Measurements from ENCODE around the gene PAXX. TPM values are rescaled to one million over a fixed set of nuclear protein-coding genes. Genes with fewer than 3 reads are reported as not detected.

Gene PAXX
- total RNA-seq, 1 experiment from 2014 or later = 113 TPM

- Histone ChIP-seq H4K20me1 (ENCODE audit: low read length) (no peaks in the 10 kb centered on the region), H3K4me1 (ENCODE audit: insufficient read depth, low read length) (peaks cover 13% of the 10 kb centered on the region; the same call in 1 of the 2 replicates), H3F3A (ENCODE audit: low read length, unreplicated experiment) (no peaks in the 10 kb centered on the region), H3K79me2 (ENCODE audit: low read length) (peaks cover 12% of the 10 kb centered on the region; the same call in 1 of the 2 replicates), H3K9ac (ENCODE audit: low read length) (no peak overlapping the region), H3K4me3 (ENCODE audit: low read length) (peak overlapping the region; percentile 68; the same call in 1 of the 2 replicates), H2AFZ (ENCODE audit: low read length) (no peak overlapping the region), H3K27ac (ENCODE audit: low read length) (no peak overlapping the region), H3K9me3 (ENCODE audit: low read length) (no peaks in the 10 kb centered on the region), H3K9me2 (replicated peaks; ENCODE audit: low read length) (no peaks in the 10 kb centered on the region), H3K4me2 (ENCODE audit: low read length) (peak overlapping the region; percentile 97), H3K36me3 (ENCODE audit: low read depth, low read length) (no peaks in the 10 kb centered on the region), H3K27me3 (ENCODE audit: low read length) (no peaks in the 10 kb centered on the region)
- ChIA-PET POLR2A (ENCODE audit: unreplicated experiment) (interaction anchor here (0.5 to 0.6 kb wide), 2 partner anchors 28 to 238 kb away, joined by 3 to 4 read pairs; partner anchors contain the start of gene TMEM141), CTCF (interaction anchor here (0.5 to 1.3 kb wide), 12 partner anchors 15 to 268 kb away, joined by 3 to 12 read pairs (median 4); partner anchors contain the start of genes CLIC3, NPDC1, PAXX and SAPCD2)
- no peak for TF ChIP-seq EZH2 (IDR thresholded peaks at IDR 0.05; ENCODE audit: low read length, unreplicated experiment)
- TF ChIP-seq EZH2phosphoT487 (IDR thresholded peaks at IDR 0.05; ENCODE audit: borderline replicate concordance, low read length) = no peak
- peak; percentile 80 for TF ChIP-seq CTCF (conservative IDR thresholded peaks at IDR 0.05; ENCODE audit: low read depth, low read length)
- peak; percentile 66 for DNase-seq
- intact Hi-C loops (cut with micrococcal nuclease) = loop anchor here (5.0 kb wide), 1 partner anchor 127 kb away; no protein-coding TSS in a partner anchor
- BruUV-seq (replicated peaks) = no TSS peak
- ATAC-seq = peak; percentile 59
These were observed 37.1 kb downstream of the PAXX start for GRCh38 chr9:137029058-137029936.

GRCh38 chr9:137030006-137030405 lies 37.8 kb downstream of the PAXX start:
- ChIA-PET CTCF (interaction anchor here (0.5 to 1.3 kb wide), 9 partner anchors 15 to 137 kb away, joined by 3 to 12 read pairs (median 4); partner anchors contain the start of genes CLIC3, PAXX and SAPCD2), POLR2A (ENCODE audit: unreplicated experiment) (interaction anchor here (0.6 kb wide), 1 partner anchor 28 kb away, joined by 3 read pairs; no protein-coding TSS in a partner anchor)
- no peaks in the 10 kb centered on the region for H3K36me3 ChIP-seq (ENCODE audit: low read depth, low read length)
- no peaks in the 10 kb centered on the region for H3K27me3 ChIP-seq (ENCODE audit: low read length)
- no peak for ATAC-seq
- H3K9me3 ChIP-seq (ENCODE audit: low read length) = no peaks in the 10 kb centered on the region
- no peaks in the 10 kb centered on the region for H4K20me1 ChIP-seq (ENCODE audit: low read length)
- no TSS peak for BruUV-seq (replicated peaks)
- H3K4me3 ChIP-seq (ENCODE audit: low read length) = no peak overlapping the region
- no peak overlapping the region for H3K4me2 ChIP-seq (ENCODE audit: low read length)
- H3K9ac ChIP-seq (ENCODE audit: low read length) = no peak overlapping the region
- H3K4me1 ChIP-seq (ENCODE audit: insufficient read depth, low read length) = peaks cover 20% of the 10 kb centered on the region
- H3F3A ChIP-seq (ENCODE audit: low read length, unreplicated experiment) = no peaks in the 10 kb centered on the region
- no peak overlapping the region for H2AFZ ChIP-seq (ENCODE audit: low read length)
- intact Hi-C loops (cut with micrococcal nuclease) = no loop called here
- H3K27ac ChIP-seq (ENCODE audit: low read length) = no peak overlapping the region
- H3K9me2 ChIP-seq (replicated peaks; ENCODE audit: low read length) = no peaks in the 10 kb centered on the region
- no peak for DNase-seq
- TF ChIP-seq EZH2phosphoT487 (IDR thresholded peaks at IDR 0.05; ENCODE audit: borderline replicate concordance, low read length) (no peak), CTCF (conservative IDR thresholded peaks at IDR 0.05; ENCODE audit: low read depth, low read length) (no peak), EZH2 (IDR thresholded peaks at IDR 0.05; ENCODE audit: low read length, unreplicated experiment) (no peak)
- peaks cover 12% of the 10 kb centered on the region; the same call in 1 of the 2 replicates for H3K79me2 ChIP-seq (ENCODE audit: low read length)
